ENCODE results near the gene ELMO1. TPM values are rescaled to one million over a fixed set of nuclear protein-coding genes. Genes with fewer than 3 reads are reported as not detected.

The ELMO1 gene
- total and polyA plus RNA-seq, 4 donors, result 6.7 to 51.5 (median 14.8) TPM

DNA sequence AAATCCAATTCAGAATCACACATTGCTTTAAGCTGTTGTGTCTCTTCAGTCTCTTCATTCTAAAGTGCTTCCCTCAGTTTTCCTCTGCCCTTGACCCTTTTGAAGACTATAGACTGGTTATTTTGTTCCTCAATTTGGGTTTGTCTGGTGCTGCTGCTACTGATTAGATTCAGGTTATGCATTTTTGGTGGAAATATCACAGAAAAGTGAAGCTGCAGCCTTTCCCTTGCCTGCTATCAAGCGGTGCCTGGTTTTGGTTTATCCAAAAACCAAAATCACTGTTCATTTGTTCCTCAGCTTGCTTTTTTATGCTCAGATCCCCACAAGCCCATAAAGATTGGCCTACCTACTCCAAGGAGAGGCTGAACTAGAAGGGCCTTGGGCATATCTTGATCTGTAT, 55.2 kb downstream of the ELMO1 start:
- no peak for DNase-seq (ENCODE audit: low spot score)
- no peak for TF ChIP-seq HNF4A (conservative IDR thresholded peaks at IDR 0.05)
- H3K4me3 ChIP-seq (ENCODE audit: low read depth in 1 of 3, low read length in 3 of 3), result no peak overlapping the region
- no peaks in the 10 kb centered on the region for H3K36me3 ChIP-seq (ENCODE audit: control insufficient read depth in 4 of 4, insufficient read depth in 3 of 4, low read depth in 1 of 4, low read length in 3 of 4)
- 95% methylated on average over 1 of the region's 1 CpG for WGBS
- no peaks in the 10 kb centered on the region for H3K27me3 ChIP-seq (ENCODE audit: control insufficient read depth in 4 of 4, insufficient read depth in 4 of 4, low read length in 3 of 4)
- no peak overlapping the region for H3K9ac ChIP-seq (ENCODE audit: low read depth in 1 of 2, low read length in 2 of 2)
- no peak overlapping the region for H3K27ac ChIP-seq (ENCODE audit: low read depth in 1 of 2, low read length in 2 of 2)
- peaks cover 6 to 33% (median 17%) of the 10 kb centered on the region in 4 donors for H3K4me1 ChIP-seq (ENCODE audit: control insufficient read depth in 4 of 4, insufficient read depth in 4 of 4, low read length in 3 of 4)
- no peaks in the 10 kb centered on the region for H3K9me3 ChIP-seq (ENCODE audit: control insufficient read depth in 4 of 4, low read length in 3 of 4)

DNA sequence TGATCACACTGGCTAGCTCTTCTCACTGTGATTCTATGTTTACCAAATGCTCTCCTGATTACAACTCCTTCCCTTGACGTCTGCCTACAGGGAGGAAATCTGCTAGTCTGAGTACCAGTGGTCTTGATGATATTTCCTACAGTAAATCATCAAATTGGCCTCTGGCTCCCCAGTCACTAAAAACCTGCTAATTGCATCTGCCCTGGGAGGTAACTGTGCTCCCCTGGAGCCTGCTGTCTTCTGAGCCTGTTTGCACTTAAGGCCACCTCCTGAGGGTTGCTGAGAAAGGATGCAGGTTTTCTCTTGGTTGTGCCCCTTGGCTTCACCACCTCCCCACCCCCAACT, 56.0 kb downstream of the ELMO1 start:
- no peak for DNase-seq (ENCODE audit: low spot score)
- WGBS, result 44% methylated on average over 1 of the region's 1 CpG
- no peaks in the 10 kb centered on the region for H3K36me3 ChIP-seq (ENCODE audit: control insufficient read depth in 4 of 4, insufficient read depth in 3 of 4, low read depth in 1 of 4, low read length in 3 of 4)

DNA sequence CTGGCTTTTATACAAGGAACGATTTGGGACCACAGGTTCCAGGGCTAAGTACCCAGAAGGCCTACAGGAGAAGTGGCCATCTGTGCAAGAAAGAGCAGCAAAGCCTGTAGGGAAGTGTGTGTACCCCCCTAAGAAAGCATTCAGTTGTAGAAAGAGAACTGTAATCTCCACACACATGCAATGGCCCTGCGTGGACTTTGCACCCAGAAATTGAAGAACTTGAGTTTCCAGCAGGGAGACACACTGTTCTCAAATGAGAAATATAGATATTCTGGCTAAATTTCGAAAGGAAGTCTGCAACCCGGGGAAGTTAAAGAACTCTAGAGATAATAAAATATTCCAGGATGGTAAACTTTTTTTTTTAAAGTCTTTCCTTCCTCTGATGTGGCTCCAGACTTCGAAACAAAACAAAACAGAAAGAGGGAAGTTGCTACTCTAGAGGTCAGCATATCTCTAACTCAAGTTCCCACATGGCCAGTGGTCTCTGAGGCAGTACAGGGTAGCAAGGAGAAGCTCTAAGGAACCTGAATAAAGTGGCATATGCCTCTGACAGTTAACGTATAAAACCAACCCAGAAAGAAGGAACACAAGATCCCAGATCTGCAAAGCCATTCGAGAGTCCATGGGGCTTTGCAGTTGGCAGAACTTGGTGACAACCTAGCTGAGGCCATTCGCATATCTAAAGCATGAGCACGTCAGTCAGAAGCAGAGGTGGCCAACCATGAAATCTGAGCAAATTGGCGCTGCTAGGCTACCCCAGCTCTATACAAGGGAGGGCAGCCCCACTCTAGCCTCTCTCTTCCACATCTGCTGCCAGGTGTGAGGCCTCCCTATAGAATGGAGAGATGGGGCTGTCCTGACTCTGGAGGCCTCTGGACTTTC, 56.6 kb downstream of the ELMO1 start:
- Histone ChIP-seq H3K27ac (ENCODE audit: low read depth in 1 of 2, low read length in 2 of 2) (peak overlapping the region; percentile 39 to 57), H3K4me1 (ENCODE audit: control insufficient read depth in 4 of 4, insufficient read depth in 4 of 4, low read length in 3 of 4) (peaks cover 6 to 34% (median 17%) of the 10 kb centered on the region in 4 donors), H3K27me3 (ENCODE audit: control insufficient read depth in 4 of 4, insufficient read depth in 4 of 4, low read length in 3 of 4) (no peaks in the 10 kb centered on the region), H3K9ac (ENCODE audit: low read depth in 1 of 2, low read length in 2 of 2) (no peak overlapping the region), H3K4me3 (ENCODE audit: low read depth in 1 of 3, low read length in 3 of 3) (peak overlapping the region in 1 of 3 donors; percentile 11), H3K36me3 (ENCODE audit: control insufficient read depth in 4 of 4, insufficient read depth in 3 of 4, low read depth in 1 of 4, low read length in 3 of 4) (no peaks in the 10 kb centered on the region), H3K9me3 (ENCODE audit: control insufficient read depth in 4 of 4, low read length in 3 of 4) (no peaks in the 10 kb centered on the region)
- no peak for DNase-seq (ENCODE audit: low spot score)
- WGBS, result 67% methylated on average over 10 of the region's 10 CpGs
- TF ChIP-seq, protein P1, sequence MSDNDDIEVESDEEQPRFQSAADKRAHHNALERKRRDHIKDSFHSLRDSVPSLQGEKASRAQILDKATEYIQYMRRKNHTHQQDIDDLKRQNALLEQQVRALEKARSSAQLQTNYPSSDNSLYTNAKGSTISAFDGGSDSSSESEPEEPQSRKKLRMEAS (IDR thresholded peaks at IDR 0.05), result no peak
- TF ChIP-seq JUND (IDR thresholded peaks at IDR 0.05), result no peak
- peak; percentile 8 to 14 for TF ChIP-seq RAD21 (IDR thresholded peaks at IDR 0.05)
- TF ChIP-seq GABPA (IDR thresholded peaks at IDR 0.05 in 1 of 2, conservative IDR thresholded peaks at IDR 0.05 in 1 of 2), result no peak
- no peak for TF ChIP-seq EGR1 (IDR thresholded peaks at IDR 0.05; ENCODE audit: low read depth in 2 of 2)
- TF ChIP-seq, protein P2, sequence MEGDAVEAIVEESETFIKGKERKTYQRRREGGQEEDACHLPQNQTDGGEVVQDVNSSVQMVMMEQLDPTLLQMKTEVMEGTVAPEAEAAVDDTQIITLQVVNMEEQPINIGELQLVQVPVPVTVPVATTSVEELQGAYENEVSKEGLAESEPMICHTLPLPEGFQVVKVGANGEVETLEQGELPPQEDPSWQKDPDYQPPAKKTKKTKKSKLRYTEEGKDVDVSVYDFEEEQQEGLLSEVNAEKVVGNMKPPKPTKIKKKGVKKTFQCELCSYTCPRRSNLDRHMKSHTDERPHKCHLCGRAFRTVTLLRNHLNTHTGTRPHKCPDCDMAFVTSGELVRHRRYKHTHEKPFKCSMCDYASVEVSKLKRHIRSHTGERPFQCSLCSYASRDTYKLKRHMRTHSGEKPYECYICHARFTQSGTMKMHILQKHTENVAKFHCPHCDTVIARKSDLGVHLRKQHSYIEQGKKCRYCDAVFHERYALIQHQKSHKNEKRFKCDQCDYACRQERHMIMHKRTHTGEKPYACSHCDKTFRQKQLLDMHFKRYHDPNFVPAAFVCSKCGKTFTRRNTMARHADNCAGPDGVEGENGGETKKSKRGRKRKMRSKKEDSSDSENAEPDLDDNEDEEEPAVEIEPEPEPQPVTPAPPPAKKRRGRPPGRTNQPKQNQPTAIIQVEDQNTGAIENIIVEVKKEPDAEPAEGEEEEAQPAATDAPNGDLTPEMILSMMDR (IDR thresholded peaks at IDR 0.05; ENCODE audit: low read depth, low read length, missing input control), result no peak
- peak; percentile 31 for TF ChIP-seq YY1 (IDR thresholded peaks at IDR 0.05)
- TF ChIP-seq, protein P3, sequence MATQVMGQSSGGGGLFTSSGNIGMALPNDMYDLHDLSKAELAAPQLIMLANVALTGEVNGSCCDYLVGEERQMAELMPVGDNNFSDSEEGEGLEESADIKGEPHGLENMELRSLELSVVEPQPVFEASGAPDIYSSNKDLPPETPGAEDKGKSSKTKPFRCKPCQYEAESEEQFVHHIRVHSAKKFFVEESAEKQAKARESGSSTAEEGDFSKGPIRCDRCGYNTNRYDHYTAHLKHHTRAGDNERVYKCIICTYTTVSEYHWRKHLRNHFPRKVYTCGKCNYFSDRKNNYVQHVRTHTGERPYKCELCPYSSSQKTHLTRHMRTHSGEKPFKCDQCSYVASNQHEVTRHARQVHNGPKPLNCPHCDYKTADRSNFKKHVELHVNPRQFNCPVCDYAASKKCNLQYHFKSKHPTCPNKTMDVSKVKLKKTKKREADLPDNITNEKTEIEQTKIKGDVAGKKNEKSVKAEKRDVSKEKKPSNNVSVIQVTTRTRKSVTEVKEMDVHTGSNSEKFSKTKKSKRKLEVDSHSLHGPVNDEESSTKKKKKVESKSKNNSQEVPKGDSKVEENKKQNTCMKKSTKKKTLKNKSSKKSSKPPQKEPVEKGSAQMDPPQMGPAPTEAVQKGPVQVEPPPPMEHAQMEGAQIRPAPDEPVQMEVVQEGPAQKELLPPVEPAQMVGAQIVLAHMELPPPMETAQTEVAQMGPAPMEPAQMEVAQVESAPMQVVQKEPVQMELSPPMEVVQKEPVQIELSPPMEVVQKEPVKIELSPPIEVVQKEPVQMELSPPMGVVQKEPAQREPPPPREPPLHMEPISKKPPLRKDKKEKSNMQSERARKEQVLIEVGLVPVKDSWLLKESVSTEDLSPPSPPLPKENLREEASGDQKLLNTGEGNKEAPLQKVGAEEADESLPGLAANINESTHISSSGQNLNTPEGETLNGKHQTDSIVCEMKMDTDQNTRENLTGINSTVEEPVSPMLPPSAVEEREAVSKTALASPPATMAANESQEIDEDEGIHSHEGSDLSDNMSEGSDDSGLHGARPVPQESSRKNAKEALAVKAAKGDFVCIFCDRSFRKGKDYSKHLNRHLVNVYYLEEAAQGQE (IDR thresholded peaks at IDR 0.05), result no peak
- TF ChIP-seq, protein P4, sequence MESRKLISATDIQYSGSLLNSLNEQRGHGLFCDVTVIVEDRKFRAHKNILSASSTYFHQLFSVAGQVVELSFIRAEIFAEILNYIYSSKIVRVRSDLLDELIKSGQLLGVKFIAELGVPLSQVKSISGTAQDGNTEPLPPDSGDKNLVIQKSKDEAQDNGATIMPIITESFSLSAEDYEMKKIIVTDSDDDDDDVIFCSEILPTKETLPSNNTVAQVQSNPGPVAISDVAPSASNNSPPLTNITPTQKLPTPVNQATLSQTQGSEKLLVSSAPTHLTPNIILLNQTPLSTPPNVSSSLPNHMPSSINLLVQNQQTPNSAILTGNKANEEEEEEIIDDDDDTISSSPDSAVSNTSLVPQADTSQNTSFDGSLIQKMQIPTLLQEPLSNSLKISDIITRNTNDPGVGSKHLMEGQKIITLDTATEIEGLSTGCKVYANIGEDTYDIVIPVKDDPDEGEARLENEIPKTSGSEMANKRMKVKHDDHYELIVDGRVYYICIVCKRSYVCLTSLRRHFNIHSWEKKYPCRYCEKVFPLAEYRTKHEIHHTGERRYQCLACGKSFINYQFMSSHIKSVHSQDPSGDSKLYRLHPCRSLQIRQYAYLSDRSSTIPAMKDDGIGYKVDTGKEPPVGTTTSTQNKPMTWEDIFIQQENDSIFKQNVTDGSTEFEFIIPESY (IDR thresholded peaks at IDR 0.05), result no peak
- no peak for TF ChIP-seq TAF1 (conservative IDR thresholded peaks at IDR 0.05)
- TF ChIP-seq HNF4A (conservative IDR thresholded peaks at IDR 0.05), result peak; percentile 49 to 55
- no peak for TF ChIP-seq HNF4G (IDR thresholded peaks at IDR 0.05)

More for the DNA sequence above, 56.0 kb downstream of the ELMO1 start:
- no peaks in the 10 kb centered on the region for H3K27me3 ChIP-seq (ENCODE audit: control insufficient read depth in 4 of 4, insufficient read depth in 4 of 4, low read length in 3 of 4)
- H3K27ac ChIP-seq (ENCODE audit: low read depth in 1 of 2, low read length in 2 of 2), result peak overlapping the region in 1 of 2 donors; percentile 37
- no peak for TF ChIP-seq HNF4G (IDR thresholded peaks at IDR 0.05)
- TF ChIP-seq, protein P5, sequence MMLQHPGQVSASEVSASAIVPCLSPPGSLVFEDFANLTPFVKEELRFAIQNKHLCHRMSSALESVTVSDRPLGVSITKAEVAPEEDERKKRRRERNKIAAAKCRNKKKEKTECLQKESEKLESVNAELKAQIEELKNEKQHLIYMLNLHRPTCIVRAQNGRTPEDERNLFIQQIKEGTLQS (IDR thresholded peaks at IDR 0.05), result no peak
- TF ChIP-seq, protein P4 (IDR thresholded peaks at IDR 0.05), result no peak
- no peak for TF ChIP-seq GABPA (IDR thresholded peaks at IDR 0.05 in 1 of 2, conservative IDR thresholded peaks at IDR 0.05 in 1 of 2)
- no peak for TF ChIP-seq YY1 (IDR thresholded peaks at IDR 0.05)
- TF ChIP-seq EGR1 (IDR thresholded peaks at IDR 0.05; ENCODE audit: low read depth in 2 of 2), result no peak
- no peak for TF ChIP-seq HNF4A (conservative IDR thresholded peaks at IDR 0.05)
- no peak for TF ChIP-seq RXRA (IDR thresholded peaks at IDR 0.05)
- no peak overlapping the region for H3K9ac ChIP-seq (ENCODE audit: low read depth in 1 of 2, low read length in 2 of 2)
- H3K4me3 ChIP-seq (ENCODE audit: low read depth in 1 of 3, low read length in 3 of 3), result no peak overlapping the region
- peaks cover 6 to 34% (median 17%) of the 10 kb centered on the region in 4 donors for H3K4me1 ChIP-seq (ENCODE audit: control insufficient read depth in 4 of 4, insufficient read depth in 4 of 4, low read length in 3 of 4)
- H3K9me3 ChIP-seq (ENCODE audit: control insufficient read depth in 4 of 4, low read length in 3 of 4), result no peaks in the 10 kb centered on the region

All from liver (tissue), 9 donors.